ENCODE data around the gene COG5.

DNA sequence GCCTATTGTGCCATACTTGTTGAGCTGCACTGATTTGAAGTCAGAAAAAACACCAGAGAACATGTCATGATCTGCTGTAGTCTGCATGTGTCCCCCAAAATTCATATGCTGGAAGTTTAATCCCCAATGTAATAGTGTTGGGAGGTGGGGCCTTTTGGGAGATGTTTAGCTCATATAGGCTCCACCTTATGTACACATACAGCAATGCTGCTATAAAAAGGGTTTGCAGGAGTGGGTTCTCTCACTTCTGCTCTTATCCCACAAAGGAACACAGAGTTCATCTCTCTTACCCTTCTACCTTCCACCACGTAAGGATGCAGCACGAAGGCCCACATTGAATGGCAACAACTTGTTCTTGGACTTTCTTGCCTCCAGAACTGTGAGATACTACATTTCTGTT is 70.8 kb downstream of the COG5 start:
- TF ChIP-seq, protein P1, sequence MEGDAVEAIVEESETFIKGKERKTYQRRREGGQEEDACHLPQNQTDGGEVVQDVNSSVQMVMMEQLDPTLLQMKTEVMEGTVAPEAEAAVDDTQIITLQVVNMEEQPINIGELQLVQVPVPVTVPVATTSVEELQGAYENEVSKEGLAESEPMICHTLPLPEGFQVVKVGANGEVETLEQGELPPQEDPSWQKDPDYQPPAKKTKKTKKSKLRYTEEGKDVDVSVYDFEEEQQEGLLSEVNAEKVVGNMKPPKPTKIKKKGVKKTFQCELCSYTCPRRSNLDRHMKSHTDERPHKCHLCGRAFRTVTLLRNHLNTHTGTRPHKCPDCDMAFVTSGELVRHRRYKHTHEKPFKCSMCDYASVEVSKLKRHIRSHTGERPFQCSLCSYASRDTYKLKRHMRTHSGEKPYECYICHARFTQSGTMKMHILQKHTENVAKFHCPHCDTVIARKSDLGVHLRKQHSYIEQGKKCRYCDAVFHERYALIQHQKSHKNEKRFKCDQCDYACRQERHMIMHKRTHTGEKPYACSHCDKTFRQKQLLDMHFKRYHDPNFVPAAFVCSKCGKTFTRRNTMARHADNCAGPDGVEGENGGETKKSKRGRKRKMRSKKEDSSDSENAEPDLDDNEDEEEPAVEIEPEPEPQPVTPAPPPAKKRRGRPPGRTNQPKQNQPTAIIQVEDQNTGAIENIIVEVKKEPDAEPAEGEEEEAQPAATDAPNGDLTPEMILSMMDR (conservative IDR thresholded peaks at IDR 0.05; ENCODE audit: low read depth, low read length) = no peak
- TF ChIP-seq MXI1 (IDR thresholded peaks at IDR 0.05; ENCODE audit: borderline replicate concordance, low read depth, low read length) (no peak), POLR2A (IDR thresholded peaks at IDR 0.05; ENCODE audit: low read depth, low read length) (no peak), RCOR1 (IDR thresholded peaks at IDR 0.05; ENCODE audit: insufficient replicate concordance, low read length) (no peak)
- TF ChIP-seq, protein P2, sequence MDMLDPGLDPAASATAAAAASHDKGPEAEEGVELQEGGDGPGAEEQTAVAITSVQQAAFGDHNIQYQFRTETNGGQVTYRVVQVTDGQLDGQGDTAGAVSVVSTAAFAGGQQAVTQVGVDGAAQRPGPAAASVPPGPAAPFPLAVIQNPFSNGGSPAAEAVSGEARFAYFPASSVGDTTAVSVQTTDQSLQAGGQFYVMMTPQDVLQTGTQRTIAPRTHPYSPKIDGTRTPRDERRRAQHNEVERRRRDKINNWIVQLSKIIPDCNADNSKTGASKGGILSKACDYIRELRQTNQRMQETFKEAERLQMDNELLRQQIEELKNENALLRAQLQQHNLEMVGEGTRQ (IDR thresholded peaks at IDR 0.05; ENCODE audit: low read depth, low read length) = no peak

All from IMR-90 (cell line).